NOMO-1 treated with DMSO at 0.1 percent for 48 hours (cell line): ENCODE data around the gene VPS50.

Experiments
- DNase-seq: peaks from one replicate; lab custom pipeline; 2025; ENCODE audit not compliant: unreplicated experiment; lab: John Stamatoyannopoulos, UW

VPS50 gene

GRCh38 chr7:93238131-93238530 is 6.0 kb downstream of the VPS50 start:
- DNase-seq = no peak

GRCh38 chr7:93238748-93239147 is 6.6 kb downstream of the VPS50 start:
- no peak for DNase-seq

DNA sequence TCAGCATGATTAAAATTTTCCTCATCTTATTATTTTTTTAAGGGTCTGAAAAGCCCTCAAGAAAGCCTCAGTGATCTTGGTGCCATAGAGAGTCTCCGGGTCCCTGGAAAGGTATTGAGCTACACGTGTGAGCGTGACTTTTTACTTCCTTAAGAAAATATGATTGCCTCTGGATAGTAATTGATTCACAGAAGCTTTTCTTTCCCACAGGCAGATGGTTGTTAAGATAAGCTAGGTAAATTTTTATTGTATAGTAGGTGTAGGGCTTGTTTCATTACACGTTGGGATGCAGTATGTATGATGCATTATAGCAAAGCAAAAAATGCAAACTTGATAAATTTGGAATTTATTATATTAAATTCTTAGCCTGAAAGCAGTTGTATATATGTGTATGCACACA is 7.7 kb downstream of the VPS50 start:
- no peak for DNase-seq

DNA sequence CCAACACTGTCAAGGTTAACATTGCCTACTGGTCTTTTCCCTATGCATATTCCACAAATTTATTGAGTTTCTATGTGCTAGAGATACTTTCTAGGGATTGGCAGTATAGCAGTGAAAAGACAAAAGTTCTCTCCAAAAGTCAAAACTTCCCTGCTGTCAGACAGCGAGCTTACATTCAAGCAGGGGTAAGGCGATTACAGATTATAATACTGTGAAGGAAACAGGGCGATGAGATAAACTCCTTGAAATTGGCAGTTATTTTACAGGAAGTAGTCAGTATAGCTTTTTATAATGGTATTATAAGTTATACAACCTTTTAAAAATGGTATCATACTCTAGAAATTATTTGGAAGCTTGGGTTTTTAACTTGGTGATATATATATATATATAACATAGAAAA is 9.9 kb downstream of the VPS50 start:
- no peak for DNase-seq

DNA sequence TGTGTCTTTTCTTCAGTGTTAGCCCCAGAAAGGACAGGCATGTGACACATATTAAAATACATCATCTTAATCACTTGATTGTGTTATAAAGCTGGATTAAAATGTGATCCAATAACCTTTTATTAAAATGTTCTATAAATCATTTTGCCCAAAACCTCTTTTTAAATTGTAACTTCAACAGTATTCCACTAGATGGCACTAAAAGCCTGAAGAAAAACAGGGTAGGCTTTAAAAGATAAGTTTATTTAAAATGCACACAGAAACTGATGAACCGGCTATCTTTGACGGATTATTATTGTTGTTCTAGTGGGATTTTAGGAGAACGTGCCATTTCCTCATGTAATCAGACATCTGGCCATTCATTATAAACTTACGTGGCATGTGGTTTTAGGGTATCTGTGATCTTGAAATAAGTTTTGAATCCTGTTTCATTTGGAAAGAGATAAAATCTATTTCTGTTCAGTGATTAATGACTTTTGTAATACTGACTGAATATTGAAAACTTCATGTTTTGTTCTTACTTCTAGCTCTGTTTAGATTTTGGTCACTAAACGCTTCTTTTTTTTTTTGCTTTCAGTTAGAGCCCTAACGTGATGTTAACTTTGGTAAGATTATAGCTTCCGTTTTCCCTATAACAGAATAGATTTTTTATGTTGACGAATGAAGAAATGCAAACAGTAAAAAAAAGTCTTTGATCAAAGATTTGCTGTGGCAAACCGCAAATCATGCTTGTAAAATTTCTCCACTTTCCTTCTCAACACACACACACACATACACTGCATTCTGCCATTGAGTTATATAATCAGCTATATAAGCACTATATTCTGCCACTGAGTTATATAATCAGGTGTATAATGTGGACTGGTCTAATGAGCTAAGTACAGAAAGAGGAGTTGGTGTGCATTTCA is 13.6 kb downstream of the VPS50 start:
- DNase-seq = peak; percentile 74

GRCh38 chr7:93249491-93250148 is 17.5 kb downstream of the VPS50 start:
- no peak for DNase-seq

GRCh38 chr7:93258661-93259060 is 26.5 kb downstream of the VPS50 start:
- DNase-seq = no peak

DNA sequence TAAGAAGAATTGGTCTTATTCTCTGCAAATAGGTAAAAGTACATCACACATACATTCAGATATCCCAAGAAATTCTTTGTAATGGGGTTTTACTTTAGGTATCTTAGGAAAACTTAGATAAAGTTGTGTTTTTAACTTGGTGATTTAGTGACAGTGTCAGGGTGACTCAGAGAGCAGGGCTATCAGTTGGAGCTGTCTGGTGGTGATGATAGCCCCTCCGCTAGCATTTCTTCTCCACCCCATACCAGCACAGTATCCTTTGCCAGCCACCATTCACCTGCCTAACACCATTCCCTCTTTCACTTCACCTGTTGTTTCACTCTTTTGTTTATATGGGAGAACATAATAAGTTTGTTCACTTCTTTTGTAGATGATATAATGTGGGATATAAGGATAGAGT is 30.4 kb downstream of the VPS50 start:
- DNase-seq = no peak

GRCh38 chr7:93265220-93265619 is 33.1 kb downstream of the VPS50 start:
- DNase-seq = no peak

- DNase-seq = no peak
These were observed 47.4 kb downstream of the VPS50 start for GRCh38 chr7:93279541-93279940.

- no peak for DNase-seq
These were observed 52.7 kb downstream of the VPS50 start for GRCh38 chr7:93284908-93285307.

DNA sequence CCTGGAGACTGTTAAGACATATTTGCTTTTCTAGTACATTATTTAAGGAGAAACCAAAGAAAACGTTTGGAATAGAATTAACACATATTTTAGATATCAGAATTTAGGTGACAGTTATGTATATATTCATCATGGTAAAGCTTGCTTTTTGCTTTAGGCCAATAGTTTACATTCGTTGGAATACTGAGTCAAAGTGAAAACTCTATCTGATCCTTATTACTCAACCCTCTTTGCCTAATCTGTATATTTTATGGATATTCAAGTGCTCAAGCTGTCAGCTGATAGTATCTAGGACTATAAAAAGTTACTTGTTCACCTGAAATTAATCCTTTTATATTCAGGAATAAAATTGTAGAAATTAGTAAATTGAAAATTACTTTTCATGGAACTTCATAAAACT is 61.1 kb downstream of the VPS50 start:
- DNase-seq = no peak

- no peak for DNase-seq
These were observed 66.0 kb downstream of the VPS50 start for GRCh38 chr7:93298206-93298605.

DNA sequence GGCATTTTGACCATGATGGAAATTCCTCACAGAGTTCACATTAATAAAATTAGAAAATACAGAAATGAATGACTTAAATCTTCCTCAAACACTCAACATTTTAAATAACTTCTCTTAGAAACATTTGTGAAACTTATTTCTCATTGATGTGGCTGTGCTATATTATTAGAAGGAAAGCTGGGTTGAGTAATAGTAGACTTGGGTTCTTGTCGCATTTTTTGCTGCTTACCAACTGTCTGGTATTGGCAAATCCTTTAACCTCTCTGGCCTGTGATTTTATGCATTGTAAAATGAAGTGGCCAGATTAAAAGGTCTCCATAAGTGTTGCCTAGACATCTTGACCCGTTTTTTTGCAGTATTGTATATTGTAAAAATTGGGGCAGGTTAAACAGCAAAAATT is 66.5 kb downstream of the VPS50 start:
- DNase-seq = no peak

GRCh38 chr7:93301736-93302135 is 69.6 kb downstream of the VPS50 start:
- DNase-seq = no peak

- no peak for DNase-seq
These were observed 75.0 kb downstream of the VPS50 start for GRCh38 chr7:93307131-93307660.

DNA sequence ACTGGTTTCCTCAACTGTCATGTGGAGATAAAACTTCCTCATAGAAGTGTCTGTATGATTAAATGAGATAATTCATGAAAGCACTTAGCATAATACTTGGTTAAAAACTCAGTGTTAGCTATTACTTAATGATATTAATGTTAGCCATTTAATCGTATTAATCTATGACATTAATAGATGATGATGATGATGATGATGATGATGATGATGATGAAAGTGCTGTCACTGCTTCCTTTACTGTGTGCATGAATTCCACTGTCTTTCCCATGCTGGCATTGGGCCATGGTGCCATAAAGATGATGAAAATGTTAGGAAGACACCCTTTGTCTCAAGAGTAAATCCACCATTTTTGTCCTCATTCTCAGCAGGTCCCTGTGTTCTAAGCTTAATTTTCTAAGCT is 75.8 kb downstream of the VPS50 start:
- DNase-seq = no peak

DNA sequence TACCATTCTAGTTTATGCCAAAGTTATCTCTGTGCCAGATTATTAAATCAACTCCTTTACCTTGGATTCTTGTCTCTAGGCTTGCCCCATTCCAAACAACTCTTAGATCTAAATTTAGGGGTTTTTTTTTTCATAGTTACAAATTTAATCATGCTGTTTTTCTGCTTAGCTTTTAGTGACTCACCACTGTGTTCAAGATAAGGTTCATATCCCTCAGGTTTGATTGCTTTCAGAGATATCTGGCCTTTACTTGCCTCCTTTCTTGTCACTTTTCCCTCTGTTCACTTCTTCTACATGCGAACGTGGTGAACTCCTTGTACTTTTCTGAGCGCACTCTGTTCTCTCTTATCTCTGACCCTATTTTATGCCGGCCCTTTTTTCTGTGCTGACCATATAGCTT is 78.2 kb downstream of the VPS50 start:
- DNase-seq = no peak

DNA sequence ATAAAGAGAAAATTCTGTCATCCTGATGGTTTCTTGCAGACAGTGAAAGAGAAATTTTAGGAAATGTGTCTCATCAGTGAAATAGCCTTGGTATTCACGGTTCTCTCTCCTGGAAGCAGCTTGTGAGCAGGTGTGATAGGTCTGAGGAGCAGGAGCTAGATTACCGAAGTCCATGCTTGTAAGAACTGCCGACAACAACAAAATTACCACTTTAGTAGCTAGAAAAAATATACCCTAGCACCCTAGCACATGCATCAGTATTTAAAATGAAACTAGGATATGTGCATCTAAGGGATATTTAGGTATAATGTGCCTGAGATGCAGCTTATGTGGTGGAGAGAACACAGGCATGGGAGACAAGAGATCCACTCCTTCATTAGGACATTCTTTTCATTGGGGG is 82.3 kb downstream of the VPS50 start:
- DNase-seq = no peak

- DNase-seq = peak; percentile 16
These were observed 83.7 kb downstream of the VPS50 start for GRCh38 chr7:93315896-93316295.

- DNase-seq = no peak
These were observed 84.6 kb downstream of the VPS50 start for GRCh38 chr7:93316730-93317129.

- DNase-seq = no peak
These were observed 88.7 kb downstream of the VPS50 start for GRCh38 chr7:93320887-93321286.
